ENCODE data around the gene MAMLD1.

Gene MAMLD1

GRCh38 chrX:150460781-150461180 is 97.7 kb downstream of the MAMLD1 start:
- H3K27ac ChIP-seq (ENCODE audit: low read depth, low read length) = no peak overlapping the region

GRCh38 chrX:150463566-150463965 is 100.4 kb downstream of the MAMLD1 start:
- no peaks in the 10 kb centered on the region for H3K36me3 ChIP-seq (ENCODE audit: control insufficient read depth in 5 of 5, insufficient read depth in 5 of 5, low read length in 5 of 5)
- no peak overlapping the region for H3K27ac ChIP-seq (ENCODE audit: low read depth, low read length)
- no peaks in the 10 kb centered on the region for H3K4me1 ChIP-seq (ENCODE audit: control insufficient read depth in 5 of 5, insufficient read depth in 5 of 5, low read length in 5 of 5)
- H3K9ac ChIP-seq (ENCODE audit: low read length in 5 of 5) = no peak overlapping the region
- H3K4me3 ChIP-seq (ENCODE audit: low read depth in 1 of 5, low read length in 5 of 5) = no peak overlapping the region
- no peaks in the 10 kb centered on the region for H3K9me3 ChIP-seq (ENCODE audit: control insufficient read depth in 5 of 5, low read length in 5 of 5)
- peaks cover 0 to 5% (median 0%) of the 10 kb centered on the region in 5 donors for H3K27me3 ChIP-seq (ENCODE audit: control insufficient read depth in 5 of 5, insufficient read depth in 4 of 5, low read length in 5 of 5)

More at GRCh38 chrX:150460781-150461180, 97.7 kb downstream of the MAMLD1 start:
- H3K9me3 ChIP-seq (ENCODE audit: control insufficient read depth in 5 of 5, low read length in 5 of 5) = no peaks in the 10 kb centered on the region
- H3K4me1 ChIP-seq (ENCODE audit: control insufficient read depth in 5 of 5, insufficient read depth in 5 of 5, low read length in 5 of 5) = no peaks in the 10 kb centered on the region
- H3K27me3 ChIP-seq (ENCODE audit: control insufficient read depth in 5 of 5, insufficient read depth in 4 of 5, low read length in 5 of 5) = peaks cover 0 to 9% (median 0%) of the 10 kb centered on the region in 5 donors
- H3K4me3 ChIP-seq (ENCODE audit: low read depth in 1 of 5, low read length in 5 of 5) = no peak overlapping the region
- H3K9ac ChIP-seq (ENCODE audit: low read length in 5 of 5) = no peak overlapping the region
- no peaks in the 10 kb centered on the region for H3K36me3 ChIP-seq (ENCODE audit: control insufficient read depth in 5 of 5, insufficient read depth in 5 of 5, low read length in 5 of 5)

- Histone ChIP-seq H3K4me3 (ENCODE audit: low read depth in 1 of 5, low read length in 5 of 5) (no peak overlapping the region), H3K36me3 (ENCODE audit: control insufficient read depth in 5 of 5, insufficient read depth in 5 of 5, low read length in 5 of 5) (no peaks in the 10 kb centered on the region), H3K9me3 (ENCODE audit: control insufficient read depth in 5 of 5, low read length in 5 of 5) (no peaks in the 10 kb centered on the region), H3K9ac (ENCODE audit: low read length in 5 of 5) (no peak overlapping the region), H3K27ac (ENCODE audit: low read depth, low read length) (no peak overlapping the region), H3K27me3 (ENCODE audit: control insufficient read depth in 5 of 5, insufficient read depth in 4 of 5, low read length in 5 of 5) (peaks cover 0 to 5% (median 0%) of the 10 kb centered on the region in 5 donors), H3K4me1 (ENCODE audit: control insufficient read depth in 5 of 5, insufficient read depth in 5 of 5, low read length in 5 of 5) (no peaks in the 10 kb centered on the region)
Measured at GRCh38 chrX:150464001-150464400, 100.9 kb downstream of the MAMLD1 start.

GRCh38 chrX:150465326-150465725 is 102.2 kb downstream of the MAMLD1 start:
- Histone ChIP-seq H3K4me3 (ENCODE audit: low read depth in 1 of 5, low read length in 5 of 5) (no peak overlapping the region), H3K4me1 (ENCODE audit: control insufficient read depth in 5 of 5, insufficient read depth in 5 of 5, low read length in 5 of 5) (no peaks in the 10 kb centered on the region), H3K36me3 (ENCODE audit: control insufficient read depth in 5 of 5, insufficient read depth in 5 of 5, low read length in 5 of 5) (peaks cover 0 to 3% (median 0%) of the 10 kb centered on the region in 5 donors), H3K9me3 (ENCODE audit: control insufficient read depth in 5 of 5, low read length in 5 of 5) (no peaks in the 10 kb centered on the region), H3K27me3 (ENCODE audit: control insufficient read depth in 5 of 5, insufficient read depth in 4 of 5, low read length in 5 of 5) (peaks cover 0 to 5% (median 0%) of the 10 kb centered on the region in 5 donors), H3K9ac (ENCODE audit: low read length in 5 of 5) (no peak overlapping the region), H3K27ac (ENCODE audit: low read depth, low read length) (no peak overlapping the region)

GRCh38 chrX:150465881-150466775 is 103.0 kb downstream of the MAMLD1 start:
- Histone ChIP-seq H3K9me3 (ENCODE audit: control insufficient read depth in 5 of 5, low read length in 5 of 5) (no peaks in the 10 kb centered on the region), H3K36me3 (ENCODE audit: control insufficient read depth in 5 of 5, insufficient read depth in 5 of 5, low read length in 5 of 5) (peaks cover 0 to 5% (median 0%) of the 10 kb centered on the region in 5 donors), H3K27me3 (ENCODE audit: control insufficient read depth in 5 of 5, insufficient read depth in 4 of 5, low read length in 5 of 5) (peaks cover 0 to 4% (median under 1%) of the 10 kb centered on the region in 5 donors), H3K4me1 (ENCODE audit: control insufficient read depth in 5 of 5, insufficient read depth in 5 of 5, low read length in 5 of 5) (no peaks in the 10 kb centered on the region), H3K9ac (ENCODE audit: low read length in 5 of 5) (no peak overlapping the region), H3K27ac (ENCODE audit: low read depth, low read length) (no peak overlapping the region), H3K4me3 (ENCODE audit: low read depth in 1 of 5, low read length in 5 of 5) (no peak overlapping the region)

- peaks cover 0 to 13% (median 2%) of the 10 kb centered on the region in 5 donors for H3K27me3 ChIP-seq (ENCODE audit: control insufficient read depth in 5 of 5, insufficient read depth in 4 of 5, low read length in 5 of 5)
- no peak overlapping the region for H3K27ac ChIP-seq (ENCODE audit: low read depth, low read length)
- H3K9ac ChIP-seq (ENCODE audit: low read length in 5 of 5) = no peak overlapping the region
- no peaks in the 10 kb centered on the region for H3K9me3 ChIP-seq (ENCODE audit: control insufficient read depth in 5 of 5, low read length in 5 of 5)
- H3K4me1 ChIP-seq (ENCODE audit: control insufficient read depth in 5 of 5, insufficient read depth in 5 of 5, low read length in 5 of 5) = peaks cover 0 to 15% (median 7%) of the 10 kb centered on the region in 5 donors
- peaks cover 0 to 7% (median 0%) of the 10 kb centered on the region in 5 donors for H3K36me3 ChIP-seq (ENCODE audit: control insufficient read depth in 5 of 5, insufficient read depth in 5 of 5, low read length in 5 of 5)
- H3K4me3 ChIP-seq (ENCODE audit: low read depth in 1 of 5, low read length in 5 of 5) = no peak overlapping the region
Measured at GRCh38 chrX:150472306-150472705, 109.2 kb downstream of the MAMLD1 start.

- Histone ChIP-seq H3K4me1 (ENCODE audit: control insufficient read depth in 5 of 5, insufficient read depth in 5 of 5, low read length in 5 of 5) (peaks cover 0 to 25% (median 12%) of the 10 kb centered on the region in 5 donors), H3K4me3 (ENCODE audit: low read depth in 1 of 5, low read length in 5 of 5) (no peak overlapping the region), H3K9me3 (ENCODE audit: control insufficient read depth in 5 of 5, low read length in 5 of 5) (no peaks in the 10 kb centered on the region), H3K27me3 (ENCODE audit: control insufficient read depth in 5 of 5, insufficient read depth in 4 of 5, low read length in 5 of 5) (peaks cover 0 to 14% (median 2%) of the 10 kb centered on the region in 5 donors), H3K27ac (ENCODE audit: low read depth, low read length) (no peak overlapping the region), H3K36me3 (ENCODE audit: control insufficient read depth in 5 of 5, insufficient read depth in 5 of 5, low read length in 5 of 5) (peaks cover 0 to 7% (median 0%) of the 10 kb centered on the region in 5 donors), H3K9ac (ENCODE audit: low read length in 5 of 5) (no peak overlapping the region)
Measured at GRCh38 chrX:150473371-150473770, 110.3 kb downstream of the MAMLD1 start.

- Histone ChIP-seq H3K27ac (ENCODE audit: low read depth, low read length) (no peak overlapping the region), H3K9me3 (ENCODE audit: control insufficient read depth in 5 of 5, low read length in 5 of 5) (no peaks in the 10 kb centered on the region), H3K4me1 (ENCODE audit: control insufficient read depth in 5 of 5, insufficient read depth in 5 of 5, low read length in 5 of 5) (peaks cover 0 to 26% (median 12%) of the 10 kb centered on the region in 5 donors), H3K27me3 (ENCODE audit: control insufficient read depth in 5 of 5, insufficient read depth in 4 of 5, low read length in 5 of 5) (peaks cover 0 to 10% (median 2%) of the 10 kb centered on the region in 5 donors), H3K9ac (ENCODE audit: low read length in 5 of 5) (no peak overlapping the region), H3K36me3 (ENCODE audit: control insufficient read depth in 5 of 5, insufficient read depth in 5 of 5, low read length in 5 of 5) (peaks cover 0 to 7% (median 0%) of the 10 kb centered on the region in 5 donors), H3K4me3 (ENCODE audit: low read depth in 1 of 5, low read length in 5 of 5) (no peak overlapping the region)
Measured at GRCh38 chrX:150475461-150475860, 112.3 kb downstream of the MAMLD1 start.

GRCh38 chrX:150476164-150476699 is 113.1 kb downstream of the MAMLD1 start:
- no peaks in the 10 kb centered on the region for H3K9me3 ChIP-seq (ENCODE audit: control insufficient read depth in 5 of 5, low read length in 5 of 5)
- peaks cover 0 to 26% (median 12%) of the 10 kb centered on the region in 5 donors for H3K4me1 ChIP-seq (ENCODE audit: control insufficient read depth in 5 of 5, insufficient read depth in 5 of 5, low read length in 5 of 5)
- peaks cover 0 to 1% (median 0%) of the 10 kb centered on the region in 5 donors for H3K36me3 ChIP-seq (ENCODE audit: control insufficient read depth in 5 of 5, insufficient read depth in 5 of 5, low read length in 5 of 5)
- H3K4me3 ChIP-seq (ENCODE audit: low read depth in 1 of 5, low read length in 5 of 5) = no peak overlapping the region
- H3K27ac ChIP-seq (ENCODE audit: low read depth, low read length) = no peak overlapping the region
- no peak overlapping the region for H3K9ac ChIP-seq (ENCODE audit: low read length in 5 of 5)
- H3K27me3 ChIP-seq (ENCODE audit: control insufficient read depth in 5 of 5, insufficient read depth in 4 of 5, low read length in 5 of 5) = peaks cover 0 to 10% (median under 1%) of the 10 kb centered on the region in 5 donors

- H3K9me3 ChIP-seq (ENCODE audit: control insufficient read depth in 5 of 5, low read length in 5 of 5) = no peaks in the 10 kb centered on the region
- H3K9ac ChIP-seq (ENCODE audit: low read length in 5 of 5) = no peak overlapping the region
- H3K27ac ChIP-seq (ENCODE audit: low read depth, low read length) = no peak overlapping the region
- H3K4me1 ChIP-seq (ENCODE audit: control insufficient read depth in 5 of 5, insufficient read depth in 5 of 5, low read length in 5 of 5) = peaks cover 0 to 26% (median 12%) of the 10 kb centered on the region in 5 donors
- H3K36me3 ChIP-seq (ENCODE audit: control insufficient read depth in 5 of 5, insufficient read depth in 5 of 5, low read length in 5 of 5) = no peaks in the 10 kb centered on the region
- H3K4me3 ChIP-seq (ENCODE audit: low read depth in 1 of 5, low read length in 5 of 5) = no peak overlapping the region
- peaks cover 0 to 10% (median 0%) of the 10 kb centered on the region in 5 donors for H3K27me3 ChIP-seq (ENCODE audit: control insufficient read depth in 5 of 5, insufficient read depth in 4 of 5, low read length in 5 of 5)
Measured at GRCh38 chrX:150477371-150477770, 114.3 kb downstream of the MAMLD1 start.
